Ecto neural progenitor cell (in vitro differentiated cells): ENCODE data around the gene GRIN1.

Experiments used
- DNase-seq: peaks from one replicate; pipeline ENCODE4 v3.0.0-alpha.2; 2018; ENCODE audit warnings: low spot score

Gene GRIN1

GRCh38 chr9:137194909-137195308 lies 56.0 kb downstream of the GRIN1 start:
- DNase-seq, result no peak

GRCh38 chr9:137195525-137196220 lies 56.7 kb downstream of the GRIN1 start:
- no peak for DNase-seq

- no peak for DNase-seq
Observed at GRCh38 chr9:137198051-137198901, 59.3 kb downstream of the GRIN1 start.

- no peak for DNase-seq
Observed at GRCh38 chr9:137198902-137199283, 59.9 kb downstream of the GRIN1 start.

GRCh38 chr9:137199411-137200121 lies 60.6 kb downstream of the GRIN1 start:
- no peak for DNase-seq

GRCh38 chr9:137200311-137201204 lies 61.6 kb downstream of the GRIN1 start, which contains the start of gene TPRN:
TSS of gene TPRN (minus strand) at chr9:137200741. CDS start at chr9:137200711, 30 bp downstream.
- peak; percentile 99 for DNase-seq

- DNase-seq, result no peak
Observed at GRCh38 chr9:137201205-137201868, 62.4 kb downstream of the GRIN1 start.

- DNase-seq, result no peak
Observed at GRCh38 chr9:137202966-137203365, 64.0 kb downstream of the GRIN1 start.

GRCh38 chr9:137204731-137205125 lies 65.8 kb downstream of the GRIN1 start:
- DNase-seq, result no peak

- DNase-seq, result peak; percentile 97
Observed at GRCh38 chr9:137205126-137206069, 66.4 kb downstream of the GRIN1 start, which contains the start of the genes NDOR1 and TMEM203. TSS of gene NDOR1 (plus strand) at chr9:137205700. CDS start at chr9:137205778, 78 bp downstream. TSS of gene TMEM203 (minus strand) at chr9:137205648. CDS start at chr9:137205414, 234 bp downstream.

- no peak for DNase-seq
Observed at GRCh38 chr9:137206602-137207001, 67.6 kb downstream of the GRIN1 start.

GRCh38 chr9:137211532-137211931 lies 72.6 kb downstream of the GRIN1 start:
- no peak for DNase-seq

GRCh38 chr9:137212520-137212919 lies 73.6 kb downstream of the GRIN1 start:
- DNase-seq, result no peak

- no peak for DNase-seq
Observed at GRCh38 chr9:137213160-137214060, 74.5 kb downstream of the GRIN1 start.

- no peak for DNase-seq
Observed at GRCh38 chr9:137214620-137215019, 75.7 kb downstream of the GRIN1 start.

- no peak for DNase-seq
Observed at GRCh38 chr9:137215196-137215986, 76.4 kb downstream of the GRIN1 start.

GRCh38 chr9:137216188-137216965 lies 77.4 kb downstream of the GRIN1 start:
- DNase-seq, result no peak
